Fibroblast of skin of left quadriceps (primary cell): ENCODE data around the gene ZNF865.

Source experiments
- DNase-seq, 2 experiments: peaks; one replicate each; pipeline ENCODE4 v3.0.0-alpha.2; 2013; ENCODE audit warnings: low read depth in 2 of 2

ZNF865 gene

DNA sequence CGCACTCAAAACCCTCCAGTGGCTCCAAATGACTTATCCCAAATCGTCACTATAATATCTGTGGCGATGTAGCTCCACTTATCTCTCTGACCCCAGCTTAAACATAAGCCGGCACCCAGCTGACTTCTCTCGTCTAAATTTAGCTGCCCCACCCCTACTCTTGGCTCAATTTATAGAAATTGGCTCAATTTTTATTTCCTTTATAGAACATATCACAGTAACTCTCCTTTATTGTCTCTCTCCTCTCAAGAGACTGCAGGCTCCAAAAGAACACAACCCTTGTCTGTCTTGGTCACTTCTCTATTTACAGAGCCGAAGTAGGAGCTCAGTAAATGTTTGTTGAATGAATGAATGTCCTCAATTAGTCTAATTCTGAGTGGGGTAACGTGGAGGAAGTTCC is 18.1 kb downstream of the ZNF865 start:
- DNase-seq, result no peak

GRCh38 chr19:55624109-55625003 is 18.9 kb downstream of the ZNF865 start, which contains the start of gene ZNF784:
Gene ZNF784, minus strand, starts transcription at chr19:55624566. Its CDS starts 5 bp downstream, at chr19:55624561.
- peak; percentile 84 to 86 for DNase-seq

DNA sequence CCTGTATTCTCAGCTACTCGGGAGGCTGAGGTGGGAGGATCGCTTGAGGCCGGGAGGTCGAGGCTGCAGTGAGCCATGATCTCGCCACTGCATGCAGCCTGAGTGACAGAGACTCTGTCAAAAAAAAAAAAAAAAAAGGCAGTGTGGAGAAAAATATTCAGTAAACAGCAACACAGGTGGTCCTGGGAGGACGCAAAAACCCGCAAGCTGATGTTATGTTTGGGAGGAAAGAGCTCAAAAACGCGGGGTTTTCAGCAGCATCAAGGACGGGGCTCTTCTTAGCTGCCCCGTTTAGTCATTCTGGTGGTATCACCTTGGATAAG is 19.5 kb downstream of the ZNF865 start:
- DNase-seq, result no peak

GRCh38 chr19:55626350-55626749 is 20.9 kb downstream of the ZNF865 start:
- DNase-seq, result no peak

- peak; percentile 80 to 81 for DNase-seq
Observed at GRCh38 chr19:55632463-55632834, 27.0 kb downstream of the ZNF865 start.

GRCh38 chr19:55633861-55634260 is 28.4 kb downstream of the ZNF865 start:
- no peak for DNase-seq

DNA sequence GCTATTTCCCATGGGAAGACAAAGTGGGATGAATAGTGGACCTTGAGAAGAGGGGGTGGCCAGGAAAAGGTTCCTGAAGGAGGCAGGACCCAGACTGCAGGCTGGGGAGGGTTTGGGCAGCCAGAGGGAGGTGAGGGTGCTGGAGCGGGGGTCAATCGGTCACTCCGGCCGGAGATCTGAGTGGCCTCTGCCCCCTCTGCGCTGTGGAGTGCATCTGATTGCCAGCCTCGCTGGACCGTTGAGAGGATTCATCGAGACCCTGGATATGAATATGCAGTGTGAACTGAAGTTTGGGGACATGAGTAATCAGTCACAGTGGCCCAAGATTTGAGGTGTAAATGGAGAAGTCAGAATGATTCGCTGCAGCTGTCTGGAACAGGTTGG is 29.9 kb downstream of the ZNF865 start:
- DNase-seq, result no peak

DNA sequence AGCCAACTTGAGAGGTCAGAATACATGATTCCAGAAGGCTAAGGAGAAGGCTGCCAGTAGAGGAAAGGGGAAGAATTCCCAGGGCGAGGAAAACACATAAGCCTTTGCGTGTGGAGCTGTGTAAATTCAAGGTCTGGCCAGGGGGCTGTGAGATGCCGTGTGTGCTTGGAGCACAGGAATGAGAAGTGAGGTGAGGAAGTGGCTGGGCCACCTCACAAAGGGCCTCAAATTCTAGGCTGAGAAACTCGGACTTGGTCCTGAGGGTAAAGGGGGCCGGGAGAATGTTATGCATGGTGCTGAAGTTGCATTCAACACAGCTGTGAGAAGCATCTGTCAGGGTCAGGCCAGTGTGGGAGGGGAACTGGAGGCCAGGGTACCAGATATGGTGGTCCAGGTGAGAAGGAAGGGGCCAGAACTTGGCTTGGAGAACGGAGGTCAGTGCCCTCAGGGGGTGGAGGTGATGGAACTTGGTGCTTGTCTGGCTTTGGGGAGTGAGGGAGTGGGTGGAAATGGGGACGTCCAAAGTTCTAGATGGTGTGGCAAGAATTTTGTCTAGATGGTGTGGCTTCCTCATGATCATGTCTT is 30.5 kb downstream of the ZNF865 start:
- DNase-seq, result no peak

GRCh38 chr19:55636723-55637122 is 31.3 kb downstream of the ZNF865 start:
- DNase-seq, result no peak

DNA sequence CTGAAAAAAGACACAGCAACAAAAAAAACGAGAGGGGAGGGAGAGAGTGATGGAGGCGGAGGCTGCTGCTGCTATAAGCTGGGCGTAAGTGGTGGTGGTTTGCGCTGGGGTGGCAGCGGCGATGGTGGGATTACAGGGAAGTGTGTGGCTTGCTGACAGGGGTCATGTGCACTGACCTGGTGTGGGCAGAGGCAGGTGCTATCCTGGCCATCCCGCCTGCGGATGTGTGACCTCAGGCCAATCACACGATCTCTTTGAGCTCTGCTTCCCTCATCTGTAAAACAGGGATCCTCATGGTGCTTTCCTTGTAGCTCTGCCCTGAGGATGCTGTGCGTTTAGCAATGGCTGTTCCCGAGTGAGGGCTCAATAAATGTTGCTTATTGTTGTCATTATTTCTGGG is 32.1 kb downstream of the ZNF865 start:
- no peak for DNase-seq

GRCh38 chr19:55638864-55639359 is 33.5 kb downstream of the ZNF865 start:
- no peak for DNase-seq

GRCh38 chr19:55640043-55640576 is 34.7 kb downstream of the ZNF865 start:
- peak in 1 of 2 experiments; percentile 33 for DNase-seq

DNA sequence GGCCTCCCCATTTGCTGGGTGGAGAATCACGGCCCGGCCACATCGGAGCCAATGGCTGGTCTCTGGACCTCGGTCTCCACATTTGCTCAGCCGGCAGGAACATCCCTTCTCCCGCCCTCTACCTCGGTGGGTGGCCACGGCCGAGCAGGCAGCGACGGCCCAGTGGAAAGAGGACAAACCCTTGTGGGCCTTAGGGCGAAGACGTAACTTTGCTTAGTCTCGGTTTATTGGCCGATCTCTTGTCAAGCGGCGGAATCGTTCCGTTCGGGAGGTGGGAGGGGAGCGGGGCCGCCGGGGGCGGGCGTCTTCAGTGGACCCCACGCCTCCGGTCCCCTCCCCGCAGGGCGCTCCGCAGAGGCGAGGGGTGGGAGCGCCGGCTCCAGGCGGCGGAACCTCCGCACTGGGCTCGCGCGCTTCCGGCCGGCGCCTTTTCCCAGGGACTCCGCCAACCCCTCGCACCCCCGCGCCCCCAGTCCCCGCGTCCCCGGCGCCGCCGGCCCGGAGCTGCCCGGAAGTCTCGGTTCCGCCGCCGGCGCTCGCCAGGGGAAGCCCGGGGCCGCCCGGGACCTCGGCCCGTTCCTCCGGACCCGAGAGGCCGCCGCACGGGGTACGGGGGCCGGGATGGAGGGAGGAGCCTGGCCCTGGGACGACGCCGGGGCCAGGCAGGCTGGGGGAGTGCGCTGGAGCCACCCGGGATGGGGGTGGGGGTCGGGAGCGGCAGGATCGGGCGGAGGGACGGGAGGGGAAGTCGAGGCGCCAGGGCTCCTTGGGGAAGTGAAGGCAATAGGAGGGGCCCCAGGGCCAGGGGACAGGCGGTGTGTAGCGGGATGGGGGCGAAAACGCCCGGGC is 35.4 kb downstream of the ZNF865 start, which contains the start of gene ZNF580:
Gene ZNF580, plus strand, starts transcription at position 426 of the 849 bp plus-strand sequence. CDS start 1,507 bp downstream, outside the sequence.
- DNase-seq, result peak; percentile 62 to 66

DNA sequence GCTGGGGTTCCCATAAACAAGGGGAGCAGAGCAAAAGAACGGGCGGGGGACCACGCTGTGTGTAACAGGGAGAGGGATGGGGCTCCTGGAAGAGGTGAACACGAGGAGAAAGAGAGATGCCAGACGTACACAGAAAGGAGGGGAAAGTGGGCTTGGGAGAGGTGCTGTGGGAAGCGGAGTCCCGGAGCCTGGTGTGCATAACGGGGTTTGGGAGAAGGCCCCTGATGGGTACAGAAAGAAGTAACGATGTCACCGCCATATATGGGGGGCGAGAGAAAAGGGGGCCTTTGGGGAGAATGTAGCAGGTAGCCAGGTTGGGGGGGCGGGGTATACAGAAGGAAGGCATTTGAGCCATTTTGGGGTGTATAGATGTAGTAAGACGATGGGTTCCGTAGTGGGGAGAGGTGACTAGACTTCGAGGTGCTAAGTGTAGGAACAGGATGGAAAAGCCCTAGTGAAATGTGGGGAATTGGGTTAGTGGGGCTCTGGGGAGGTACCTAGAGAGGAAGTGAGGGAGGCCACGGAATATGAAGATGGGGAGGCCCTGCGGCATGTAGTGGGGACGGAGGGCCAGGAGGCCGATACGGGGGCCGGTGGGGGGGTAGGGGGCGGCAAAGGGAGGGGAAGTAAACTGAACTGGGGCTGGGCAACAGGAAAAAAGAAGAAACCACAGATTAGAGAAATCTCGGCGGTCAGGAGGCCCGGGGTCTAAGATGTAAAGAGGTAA is 36.1 kb downstream of the ZNF865 start:
- no peak for DNase-seq

DNA sequence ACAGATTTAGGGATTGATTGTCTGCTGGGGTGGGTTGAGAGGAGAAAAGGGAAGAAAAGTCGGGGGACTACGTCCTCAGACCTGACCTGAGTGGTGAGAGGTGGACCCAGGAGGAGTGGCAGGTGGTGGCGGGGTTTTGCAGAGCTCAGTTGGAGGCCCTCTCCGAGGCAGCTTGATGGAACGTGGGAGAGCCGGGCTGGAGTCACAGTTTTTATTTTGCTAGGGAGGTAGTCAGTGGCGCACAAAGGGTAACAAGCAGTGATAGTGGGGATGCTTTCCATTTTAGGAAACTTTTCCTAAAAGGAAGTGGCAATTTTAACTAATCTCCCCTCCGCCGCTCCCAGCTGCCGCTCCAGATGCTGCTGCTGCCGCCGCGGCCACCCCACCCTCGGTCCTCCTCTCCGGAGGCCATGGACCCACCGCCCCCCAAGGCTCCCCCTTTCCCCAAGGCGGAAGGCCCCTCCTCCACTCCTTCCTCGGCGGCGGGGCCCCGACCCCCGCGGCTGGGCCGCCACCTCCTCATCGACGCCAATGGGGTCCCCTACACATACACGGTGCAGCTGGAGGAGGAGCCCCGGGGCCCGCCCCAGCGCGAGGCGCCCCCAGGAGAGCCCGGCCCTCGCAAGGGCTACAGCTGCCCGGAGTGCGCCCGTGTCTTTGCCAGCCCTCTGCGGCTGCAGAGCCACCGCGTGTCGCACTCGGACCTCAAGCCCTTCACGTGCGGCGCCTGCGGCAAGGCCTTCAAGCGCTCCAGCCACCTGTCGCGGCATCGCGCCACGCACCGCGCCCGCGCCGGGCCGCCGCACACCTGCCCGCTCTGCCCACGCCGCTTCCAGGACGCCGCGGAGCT is 36.9 kb downstream of the ZNF865 start:
- no peak for DNase-seq

- DNase-seq, result peak in 1 of 2 experiments; percentile 49
Observed at GRCh38 chr19:55643003-55643886, 37.8 kb downstream of the ZNF865 start, which contains the start of gene ZNF581. Gene ZNF581, plus strand, starts transcription at chr19:55643649. Its CDS starts 923 bp downstream, at chr19:55644572.

GRCh38 chr19:55643887-55644176 is 38.4 kb downstream of the ZNF865 start:
- DNase-seq, result no peak

DNA sequence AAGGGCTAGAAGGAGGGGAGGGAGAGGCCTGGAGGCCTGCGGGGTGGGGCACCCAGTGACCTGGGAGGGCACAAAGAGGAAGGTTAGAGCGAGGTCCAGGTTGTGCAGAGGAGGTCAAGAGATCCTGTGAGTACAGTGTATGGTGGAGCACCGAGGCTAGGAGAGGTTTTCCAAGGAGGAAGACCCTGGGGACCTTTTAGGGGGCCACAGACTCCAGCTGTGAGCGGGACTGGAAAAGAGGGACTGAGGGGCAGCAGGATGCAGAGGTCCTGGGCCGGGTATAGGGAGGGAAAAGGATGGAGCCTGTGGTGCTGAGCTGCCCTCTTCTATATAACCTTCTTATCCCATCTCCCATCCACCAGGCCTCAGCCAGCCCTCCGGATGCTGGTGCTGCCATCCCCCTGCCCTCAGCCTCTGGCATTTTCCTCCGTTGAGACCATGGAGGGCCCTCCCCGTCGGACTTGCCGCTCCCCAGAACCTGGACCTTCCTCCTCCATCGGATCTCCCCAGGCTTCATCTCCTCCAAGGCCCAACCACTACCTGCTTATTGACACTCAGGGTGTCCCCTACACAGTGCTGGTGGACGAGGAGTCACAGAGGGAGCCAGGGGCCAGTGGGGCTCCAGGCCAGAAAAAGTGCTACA is 38.9 kb downstream of the ZNF865 start:
- no peak for DNase-seq
